Urothelium cell line (cell line): ENCODE results near the gene RPTOR.

ENCODE experiments used
- DNase-seq: peaks from one replicate; pipeline ENCODE4 v3.0.0; 2011; ENCODE audit warnings: low spot score, mixed read lengths
- FAIRE-seq: peaks from 2 replicates; lab custom pipeline; 2011; peaks lifted over from hg19 to GRCh38; lab: Jason Lieb, UNC

The RPTOR gene

GRCh38 chr17:80997424-80998117 lies 452.9 kb downstream of the RPTOR start:
- no peak for FAIRE-seq
- no peak for DNase-seq

GRCh38 chr17:80998118-80998747 lies 453.6 kb downstream of the RPTOR start:
- DNase-seq (no peak), FAIRE-seq (no peak)

GRCh38 chr17:80998748-80999535 lies 454.3 kb downstream of the RPTOR start:
- FAIRE-seq (no peak), DNase-seq (no peak)

- FAIRE-seq (no peak), DNase-seq (no peak)
These were observed 455.1 kb downstream of the RPTOR start for GRCh38 chr17:80999536-81000333.

- FAIRE-seq (no peak), DNase-seq (no peak)
These were observed 455.6 kb downstream of the RPTOR start for GRCh38 chr17:81000334-81000630.

DNA sequence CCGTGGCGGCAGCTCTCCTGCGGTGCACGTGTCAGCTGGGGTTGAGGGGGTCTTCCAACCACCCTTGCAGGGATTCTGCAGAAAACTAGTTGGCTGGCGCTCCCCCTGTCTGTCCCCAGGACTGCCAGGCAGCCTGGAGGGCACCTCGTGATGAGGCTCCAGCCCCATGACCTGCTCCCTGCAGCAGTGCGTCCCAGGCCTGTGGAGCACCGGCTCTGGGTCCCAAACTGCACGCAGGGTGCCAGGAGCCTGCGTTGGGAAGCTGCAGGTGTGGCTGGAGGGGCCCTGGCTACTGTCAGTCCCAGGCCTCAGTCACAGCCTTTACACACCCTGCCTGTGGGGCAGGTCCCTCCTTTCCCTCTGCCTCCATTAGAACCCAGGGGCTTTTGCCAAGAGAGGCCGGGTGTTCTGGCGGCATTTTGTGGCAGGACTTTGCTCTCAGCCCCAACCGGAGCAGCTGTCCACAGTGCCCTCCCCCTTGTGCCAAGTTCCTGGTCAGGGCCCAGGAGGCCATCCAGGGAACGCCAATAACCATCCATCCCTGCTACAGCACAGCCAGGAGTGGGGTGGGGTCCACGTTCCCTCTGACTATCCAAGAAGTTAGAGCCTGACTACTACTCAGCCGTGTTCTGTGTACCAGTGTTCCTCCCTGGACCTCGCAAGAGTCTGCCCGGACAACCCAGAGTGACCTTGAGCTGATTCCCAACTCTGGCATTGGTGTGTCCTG lies 456.2 kb downstream of the RPTOR start:
- no peak for FAIRE-seq
- no peak for DNase-seq

DNA sequence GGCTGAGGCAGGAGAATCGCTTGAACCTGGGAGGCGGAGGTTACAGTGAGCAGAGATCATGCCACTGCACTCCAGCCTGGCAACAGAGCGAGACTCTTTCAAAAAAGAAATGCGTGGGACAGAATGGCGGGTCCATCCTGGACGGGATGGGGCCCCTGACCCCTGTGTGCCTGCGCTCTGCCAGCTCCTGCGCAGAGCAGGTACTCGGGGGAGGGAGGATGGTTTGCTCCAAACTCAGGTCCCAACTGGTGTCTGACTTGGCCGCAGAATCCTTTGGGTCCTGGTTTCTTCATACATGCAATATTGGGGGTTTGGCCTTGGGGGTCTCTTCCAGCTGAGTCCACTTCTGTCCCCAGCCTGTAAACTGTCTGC lies 457.4 kb downstream of the RPTOR start:
- DNase-seq (no peak), FAIRE-seq (no peak)

- peak; percentile 94 for FAIRE-seq
These were observed 458.0 kb downstream of the RPTOR start for GRCh38 chr17:81002409-81003361.

DNA sequence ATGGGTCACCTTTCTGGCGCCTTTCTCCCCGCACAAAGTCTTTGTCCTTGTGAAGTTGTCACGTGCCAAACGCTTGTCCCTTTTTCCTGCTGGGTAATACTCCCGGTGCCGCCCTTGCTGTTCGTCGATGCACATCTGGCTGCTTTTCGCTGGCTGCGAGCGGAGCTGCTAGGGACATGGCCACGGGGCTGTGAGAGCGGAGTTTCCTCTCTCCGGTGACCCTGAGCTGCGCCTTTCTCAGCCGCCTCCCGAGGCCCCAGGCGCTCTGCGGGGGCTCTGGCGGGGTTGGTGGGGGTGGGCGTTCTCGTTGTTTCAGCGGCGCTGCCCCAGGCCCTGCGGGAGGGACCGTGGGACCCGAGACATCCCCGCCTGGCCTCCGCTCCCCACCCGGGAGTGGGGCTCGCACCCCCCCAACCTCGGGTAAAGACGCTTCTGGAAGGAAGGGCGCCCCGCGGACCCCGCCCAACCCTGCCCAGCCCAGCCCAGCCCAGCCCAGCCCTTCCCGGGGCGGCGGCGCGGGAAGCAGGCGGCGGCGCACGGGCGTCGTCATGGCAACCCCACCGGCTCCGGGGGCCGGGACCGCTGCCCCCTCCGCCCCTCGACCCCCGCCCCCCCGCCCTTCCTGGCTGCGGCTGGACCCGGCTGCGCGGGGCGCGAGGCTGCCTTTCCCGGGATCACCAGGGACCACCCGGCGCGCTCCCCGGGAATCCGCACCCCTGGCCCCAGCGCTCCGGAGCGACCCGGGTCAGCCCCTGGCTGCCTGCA lies 459.3 kb downstream of the RPTOR start:
- DNase-seq (no peak), FAIRE-seq (peak; percentile 66)

More at GRCh38 chr17:81002409-81003361, 458.0 kb downstream of the RPTOR start:
- peak; percentile 70 for DNase-seq

DNA sequence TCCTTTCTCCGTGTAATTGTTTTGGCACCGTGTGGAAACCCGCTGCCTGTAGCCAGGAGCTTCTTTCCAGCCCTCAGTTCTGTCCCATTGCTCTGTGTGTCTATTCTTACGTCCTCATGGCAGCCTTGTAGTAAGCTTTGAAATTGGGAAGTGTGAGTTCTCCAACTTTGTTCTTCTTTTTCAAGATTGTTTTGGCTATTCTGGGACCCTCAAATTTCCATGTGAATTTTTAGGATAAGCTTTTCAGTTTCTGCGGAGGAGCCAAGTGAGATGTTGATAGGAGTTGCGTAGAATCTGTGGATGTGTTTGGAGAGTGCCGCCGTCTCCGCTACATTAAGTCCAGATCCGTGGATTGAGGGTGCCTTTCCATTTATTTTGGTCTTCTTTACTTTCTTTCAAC lies 462.3 kb downstream of the RPTOR start:
- DNase-seq (no peak), FAIRE-seq (no peak)

- FAIRE-seq (no peak), DNase-seq (no peak)
These were observed 463.5 kb downstream of the RPTOR start for GRCh38 chr17:81008140-81008539.

GRCh38 chr17:81009136-81009535 lies 464.5 kb downstream of the RPTOR start:
- DNase-seq (no peak), FAIRE-seq (no peak)

- FAIRE-seq, result no peak
- DNase-seq, result no peak
These were observed 466.3 kb downstream of the RPTOR start for GRCh38 chr17:81010935-81011334.

DNA sequence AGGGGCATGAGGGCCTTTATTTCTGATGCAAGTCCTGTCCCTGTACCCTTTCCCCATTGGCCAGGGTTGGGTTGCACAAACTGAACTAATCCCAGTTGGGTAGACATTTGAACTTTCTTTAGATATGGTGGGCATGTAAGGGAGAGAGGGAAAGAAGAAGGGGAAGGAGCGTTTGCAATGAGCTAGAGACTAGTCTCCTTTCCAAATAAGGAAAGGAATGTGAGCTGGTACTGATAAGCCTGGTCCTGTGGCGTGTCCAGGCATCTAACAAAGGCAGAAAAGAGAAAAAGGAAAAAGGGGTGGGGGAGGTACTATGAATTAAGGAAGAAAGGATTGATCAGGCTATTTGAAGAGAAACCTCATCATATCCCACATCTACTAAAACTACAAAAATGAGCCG lies 467.3 kb downstream of the RPTOR start:
- no peak for FAIRE-seq
- no peak for DNase-seq

DNA sequence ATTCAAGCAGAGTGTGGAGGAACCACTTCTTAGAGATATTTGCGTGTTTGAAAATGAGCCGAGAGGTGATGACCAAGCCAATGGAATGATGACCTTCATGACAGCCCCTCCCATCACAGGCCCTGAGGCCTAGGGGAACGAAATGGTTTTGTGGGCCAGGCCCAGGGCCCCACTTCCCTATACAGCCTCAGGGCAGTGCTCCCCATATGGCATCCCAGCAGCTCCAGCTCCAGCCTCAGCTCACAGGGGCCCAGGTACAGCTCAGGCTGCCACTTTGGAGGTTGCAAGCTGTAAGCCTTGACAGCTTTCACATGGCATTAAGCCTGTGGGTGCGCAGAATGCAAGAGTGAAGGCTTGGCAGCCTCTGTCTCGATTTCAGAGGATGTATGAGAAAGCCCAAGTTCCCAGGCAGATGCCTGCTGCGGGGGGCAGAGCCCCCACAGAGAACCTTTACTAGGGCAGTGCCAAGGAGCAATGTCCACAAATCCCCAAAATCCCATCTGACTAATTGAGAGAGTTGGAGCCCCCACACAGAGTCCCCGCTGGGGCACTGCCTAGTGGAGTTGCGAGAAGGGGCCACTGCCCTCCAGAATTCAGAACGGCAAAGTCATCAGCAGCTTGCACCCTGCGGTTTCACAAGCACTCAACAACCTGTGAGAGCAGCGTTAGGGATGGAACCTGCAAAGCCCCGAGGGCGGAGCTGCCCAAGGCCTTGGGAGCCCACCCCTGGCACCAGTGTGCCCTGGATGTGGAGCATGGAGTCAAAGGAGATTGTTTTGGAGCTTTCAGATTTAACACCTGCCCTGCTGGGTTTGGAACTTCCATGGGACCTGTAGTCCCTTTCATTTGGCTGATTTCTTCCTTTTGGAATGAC lies 468.2 kb downstream of the RPTOR start:
- no peak for FAIRE-seq
- DNase-seq, result no peak

- DNase-seq, result no peak
- FAIRE-seq, result no peak
These were observed 469.0 kb downstream of the RPTOR start for GRCh38 chr17:81013642-81014041.

- no peak for FAIRE-seq
These were observed 470.5 kb downstream of the RPTOR start for GRCh38 chr17:81015136-81015535.

More at GRCh38 chr17:81015136-81015535, 470.5 kb downstream of the RPTOR start:
- no peak for DNase-seq
